Skeletal muscle satellite cell (primary cell): ENCODE results near the gene MYH11.
"Not testable (repeated sequence)": the region's sequence is repeated elsewhere in the genome, so short reads cannot be mapped to it uniquely, and the experiment has no call there.

ENCODE experiments used
- H3K27me3 ChIP-seq: 2 replicates; pipeline ENCODE4 v1.7.0; 2013; ENCODE audit warnings: low read length; ENCODE audit not compliant: control insufficient read depth, insufficient read depth
- H3K36me3 ChIP-seq: 2 replicates; pipeline ENCODE4 v1.7.0; 2013; ENCODE audit warnings: mild to moderate bottlenecking, control low read depth, low read length; ENCODE audit not compliant: insufficient read depth
- H3K4me1 ChIP-seq: 2 replicates; pipeline ENCODE4 v1.7.0; 2013; ENCODE audit warnings: low read length; ENCODE audit not compliant: control insufficient read depth, insufficient read depth
- H3K4me2 ChIP-seq: 2 replicates; pipeline ENCODE4 v1.7.0; 2013; ENCODE audit warnings: mild to moderate bottlenecking, low read length
- H3K4me3 ChIP-seq: 2 replicates; pipeline ENCODE4 v1.7.0; 2013; ENCODE audit warnings: low read length
- H3K9ac ChIP-seq: 2 replicates; pipeline ENCODE4 v1.7.0; 2013; ENCODE audit warnings: mild to moderate bottlenecking, low read depth, low read length, moderate library complexity
- H3K9me3 ChIP-seq: replicated peaks from 2 replicates; pipeline ENCODE4 v1.7.0; 2013; ENCODE audit warnings: mild to moderate bottlenecking, control low read depth, low read length

Gene MYH11

GRCh38 chr16:15672514-15673167 lies 184.2 kb downstream of the MYH11 start:
- Histone ChIP-seq H3K9ac (peak overlapping the region; percentile 66), H3K4me3 (peak overlapping the region; percentile 33)

GRCh38 chr16:15672127-15672513 lies 184.7 kb downstream of the MYH11 start:
- H3K36me3 ChIP-seq: peaks cover 42% of the 10 kb centered on the region

More at GRCh38 chr16:15672514-15673167, 184.2 kb downstream of the MYH11 start:
- Histone ChIP-seq H3K4me1 (peaks cover 24% of the 10 kb centered on the region), H3K9me3 (no peaks in the 10 kb centered on the region), H3K27me3 (no peaks in the 10 kb centered on the region), H3K4me2 (peak overlapping the region; percentile 68), H3K36me3 (peaks cover 42% of the 10 kb centered on the region)

GRCh38 chr16:15671530-15672117 lies 185.2 kb downstream of the MYH11 start:
- no peak overlapping the region for H3K9ac ChIP-seq
- H3K4me1 ChIP-seq: peaks cover 24% of the 10 kb centered on the region
- H3K9me3 ChIP-seq: no peaks in the 10 kb centered on the region
- H3K4me3 ChIP-seq: no peak overlapping the region
- H3K36me3 ChIP-seq: peaks cover 42% of the 10 kb centered on the region
- no peaks in the 10 kb centered on the region for H3K27me3 ChIP-seq
- no peak overlapping the region for H3K4me2 ChIP-seq

More at GRCh38 chr16:15672127-15672513, 184.7 kb downstream of the MYH11 start:
- Histone ChIP-seq H3K4me1 (peaks cover 24% of the 10 kb centered on the region), H3K9ac (peak overlapping the region; percentile 63), H3K4me2 (peak overlapping the region; percentile 68), H3K4me3 (peak overlapping the region; percentile 31)
- H3K27me3 ChIP-seq, H3K9me3 ChIP-seq: not testable (repeated sequence)

- H3K4me2 ChIP-seq: no peak overlapping the region
- H3K4me1 ChIP-seq: peaks cover 9% of the 10 kb centered on the region
- peaks cover 47% of the 10 kb centered on the region for H3K36me3 ChIP-seq
- no peaks in the 10 kb centered on the region for H3K9me3 ChIP-seq
- H3K4me3 ChIP-seq: no peak overlapping the region
- no peak overlapping the region for H3K9ac ChIP-seq
- H3K27me3 ChIP-seq: no peaks in the 10 kb centered on the region
These were observed 189.6 kb downstream of the MYH11 start for GRCh38 chr16:15667091-15667742.

GRCh38 chr16:15665107-15665506 lies 191.7 kb downstream of the MYH11 start:
- Histone ChIP-seq H3K4me2 (no peak overlapping the region), H3K9me3 (no peaks in the 10 kb centered on the region), H3K4me3 (no peak overlapping the region), H3K9ac (no peak overlapping the region), H3K36me3 (peaks cover 51% of the 10 kb centered on the region), H3K4me1 (peaks cover 4% of the 10 kb centered on the region), H3K27me3 (no peaks in the 10 kb centered on the region)

- H3K27me3 ChIP-seq: no peaks in the 10 kb centered on the region
- H3K4me1 ChIP-seq: no peaks in the 10 kb centered on the region
- peaks cover 20% of the 10 kb centered on the region for H3K36me3 ChIP-seq
- no peak overlapping the region for H3K4me3 ChIP-seq
- no peak overlapping the region for H3K9ac ChIP-seq
- no peak overlapping the region for H3K4me2 ChIP-seq
- H3K9me3 ChIP-seq: no peaks in the 10 kb centered on the region
These were observed 196.6 kb downstream of the MYH11 start for GRCh38 chr16:15660203-15660601.

GRCh38 chr16:15658556-15658955 lies 198.3 kb downstream of the MYH11 start:
- Histone ChIP-seq H3K27me3 (no peaks in the 10 kb centered on the region), H3K4me1 (peaks cover 4% of the 10 kb centered on the region), H3K4me3 (no peak overlapping the region), H3K4me2 (no peak overlapping the region), H3K9me3 (no peaks in the 10 kb centered on the region), H3K36me3 (peaks cover 19% of the 10 kb centered on the region), H3K9ac (no peak overlapping the region)

- no peaks in the 10 kb centered on the region for H3K9me3 ChIP-seq
- no peak overlapping the region for H3K4me3 ChIP-seq
- H3K4me1 ChIP-seq: peaks cover 8% of the 10 kb centered on the region
- H3K4me2 ChIP-seq: no peak overlapping the region
- no peak overlapping the region for H3K9ac ChIP-seq
- H3K27me3 ChIP-seq: no peaks in the 10 kb centered on the region
- H3K36me3 ChIP-seq: peaks cover 19% of the 10 kb centered on the region
These were observed 198.7 kb downstream of the MYH11 start for GRCh38 chr16:15658149-15658548.

GRCh38 chr16:15655561-15655960 lies 201.3 kb downstream of the MYH11 start:
- Histone ChIP-seq H3K4me1 (peaks cover 23% of the 10 kb centered on the region), H3K36me3 (peaks cover 14% of the 10 kb centered on the region)
- not testable (repeated sequence) for H3K4me3 ChIP-seq, H3K9me3 ChIP-seq, H3K9ac ChIP-seq, H3K4me2 ChIP-seq, H3K27me3 ChIP-seq

- Histone ChIP-seq H3K9me3 (no peaks in the 10 kb centered on the region), H3K27me3 (no peaks in the 10 kb centered on the region), H3K4me3 (no peak overlapping the region), H3K4me2 (no peak overlapping the region), H3K36me3 (peaks cover 9% of the 10 kb centered on the region), H3K4me1 (peaks cover 25% of the 10 kb centered on the region), H3K9ac (no peak overlapping the region)
These were observed 202.2 kb downstream of the MYH11 start for GRCh38 chr16:15654591-15654990.

- peak overlapping the region; percentile 58 for H3K4me2 ChIP-seq
- H3K4me1 ChIP-seq: peaks cover 30% of the 10 kb centered on the region
- H3K36me3 ChIP-seq: peaks cover 9% of the 10 kb centered on the region
- no peaks in the 10 kb centered on the region for H3K9me3 ChIP-seq
- H3K27me3 ChIP-seq: no peaks in the 10 kb centered on the region
- no peak overlapping the region for H3K9ac ChIP-seq
- H3K4me3 ChIP-seq: peak overlapping the region; percentile 7
These were observed 203.6 kb downstream of the MYH11 start for GRCh38 chr16:15653227-15653626.
